ENCODE results near the gene TRIM56. TPM values are rescaled to one million over a fixed set of nuclear protein-coding genes. Genes with fewer than 3 reads are reported as not detected.

TRIM56 gene
- total and polyA plus RNA-seq, 9 of the 15 experiments (the other 6 are each of a cell fraction or from before 2014, with no cell fraction given) = 2.0 to 29.7 (median 11.6) TPM

DNA sequence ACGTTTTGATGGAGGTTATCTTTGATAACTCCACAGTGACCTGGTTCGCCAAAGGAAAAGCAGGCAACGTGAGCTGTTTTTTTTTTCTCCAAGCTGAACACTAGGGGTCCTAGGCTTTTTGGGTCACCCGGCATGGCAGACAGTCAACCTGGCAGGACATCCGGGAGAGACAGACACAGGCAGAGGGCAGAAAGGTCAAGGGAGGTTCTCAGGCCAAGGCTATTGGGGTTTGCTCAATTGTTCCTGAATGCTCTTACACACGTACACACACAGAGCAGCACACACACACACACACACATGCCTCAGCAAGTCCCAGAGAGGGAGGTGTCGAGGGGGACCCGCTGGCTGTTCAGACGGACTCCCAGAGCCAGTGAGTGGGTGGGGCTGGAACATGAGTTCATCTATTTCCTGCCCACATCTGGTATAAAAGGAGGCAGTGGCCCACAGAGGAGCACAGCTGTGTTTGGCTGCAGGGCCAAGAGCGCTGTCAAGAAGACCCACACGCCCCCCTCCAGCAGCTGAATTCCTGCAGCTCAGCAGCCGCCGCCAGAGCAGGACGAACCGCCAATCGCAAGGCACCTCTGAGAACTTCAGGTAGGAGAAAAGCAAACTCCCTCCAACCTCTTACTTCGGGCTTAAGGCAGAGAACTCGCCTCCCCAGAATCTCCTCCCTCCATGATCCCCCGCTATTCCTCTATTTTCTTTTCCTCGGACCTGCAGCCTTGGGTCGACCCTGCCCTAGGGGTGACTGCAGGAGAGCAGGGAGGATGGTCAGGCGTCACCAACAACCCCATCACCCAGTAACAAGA is 41.6 kb downstream of the TRIM56 start, which contains the start of gene SERPINE1 (continued):
- TF ChIP-seq, protein P1, sequence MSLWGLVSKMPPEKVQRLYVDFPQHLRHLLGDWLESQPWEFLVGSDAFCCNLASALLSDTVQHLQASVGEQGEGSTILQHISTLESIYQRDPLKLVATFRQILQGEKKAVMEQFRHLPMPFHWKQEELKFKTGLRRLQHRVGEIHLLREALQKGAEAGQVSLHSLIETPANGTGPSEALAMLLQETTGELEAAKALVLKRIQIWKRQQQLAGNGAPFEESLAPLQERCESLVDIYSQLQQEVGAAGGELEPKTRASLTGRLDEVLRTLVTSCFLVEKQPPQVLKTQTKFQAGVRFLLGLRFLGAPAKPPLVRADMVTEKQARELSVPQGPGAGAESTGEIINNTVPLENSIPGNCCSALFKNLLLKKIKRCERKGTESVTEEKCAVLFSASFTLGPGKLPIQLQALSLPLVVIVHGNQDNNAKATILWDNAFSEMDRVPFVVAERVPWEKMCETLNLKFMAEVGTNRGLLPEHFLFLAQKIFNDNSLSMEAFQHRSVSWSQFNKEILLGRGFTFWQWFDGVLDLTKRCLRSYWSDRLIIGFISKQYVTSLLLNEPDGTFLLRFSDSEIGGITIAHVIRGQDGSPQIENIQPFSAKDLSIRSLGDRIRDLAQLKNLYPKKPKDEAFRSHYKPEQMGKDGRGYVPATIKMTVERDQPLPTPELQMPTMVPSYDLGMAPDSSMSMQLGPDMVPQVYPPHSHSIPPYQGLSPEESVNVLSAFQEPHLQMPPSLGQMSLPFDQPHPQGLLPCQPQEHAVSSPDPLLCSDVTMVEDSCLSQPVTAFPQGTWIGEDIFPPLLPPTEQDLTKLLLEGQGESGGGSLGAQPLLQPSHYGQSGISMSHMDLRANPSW (CRISPR knock-in tag; IDR thresholded peaks at IDR 0.05) = no peak
- TF ChIP-seq ZNF12 (CRISPR knock-in tag; IDR thresholded peaks at IDR 0.05) = no peak
- TF ChIP-seq ZNF644 (tag; IDR thresholded peaks at IDR 0.05; ENCODE audit: low read depth) = no peak
- TF ChIP-seq GTF2A2 (tag; IDR thresholded peaks at IDR 0.05) = no peak
- no peak for TF ChIP-seq MEF2A (IDR thresholded peaks at IDR 0.05; ENCODE audit: control insufficient read depth, low read depth, low read length)
- TF ChIP-seq RBM14 (IDR thresholded peaks at IDR 0.05; ENCODE audit: borderline replicate concordance, insufficient read depth, low read depth, low read length) = no peak
- TF ChIP-seq, protein P2, sequence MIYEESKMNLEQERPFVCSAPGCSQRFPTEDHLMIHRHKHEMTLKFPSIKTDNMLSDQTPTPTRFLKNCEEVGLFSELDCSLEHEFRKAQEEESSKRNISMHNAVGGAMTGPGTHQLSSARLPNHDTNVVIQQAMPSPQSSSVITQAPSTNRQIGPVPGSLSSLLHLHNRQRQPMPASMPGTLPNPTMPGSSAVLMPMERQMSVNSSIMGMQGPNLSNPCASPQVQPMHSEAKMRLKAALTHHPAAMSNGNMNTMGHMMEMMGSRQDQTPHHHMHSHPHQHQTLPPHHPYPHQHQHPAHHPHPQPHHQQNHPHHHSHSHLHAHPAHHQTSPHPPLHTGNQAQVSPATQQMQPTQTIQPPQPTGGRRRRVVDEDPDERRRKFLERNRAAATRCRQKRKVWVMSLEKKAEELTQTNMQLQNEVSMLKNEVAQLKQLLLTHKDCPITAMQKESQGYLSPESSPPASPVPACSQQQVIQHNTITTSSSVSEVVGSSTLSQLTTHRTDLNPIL (CRISPR knock-in tag; IDR thresholded peaks at IDR 0.05) = no peak
- no peak for TF ChIP-seq GATAD2A (IDR thresholded peaks at IDR 0.05)
- TF ChIP-seq HDAC6 (IDR thresholded peaks at IDR 0.05; ENCODE audit: low read depth, low read length) = no peak
- TF ChIP-seq CBX8 (IDR thresholded peaks at IDR 0.05; ENCODE audit: borderline replicate concordance, extremely low read depth, low read depth, low read length, poor library complexity, severe bottlenecking) = no peak
- TF ChIP-seq HCFC1 (IDR thresholded peaks at IDR 0.05; ENCODE audit: low read depth, low read length) = peak; percentile 3; the same call in 1 of the 2 replicates
- 0 out of 4 replicates have a peak, but pooled peaks of 1 of the 2 experiments have one; percentile 18 for TF ChIP-seq HDAC1 (IDR thresholded peaks at IDR 0.05)
- TF ChIP-seq, protein P3, sequence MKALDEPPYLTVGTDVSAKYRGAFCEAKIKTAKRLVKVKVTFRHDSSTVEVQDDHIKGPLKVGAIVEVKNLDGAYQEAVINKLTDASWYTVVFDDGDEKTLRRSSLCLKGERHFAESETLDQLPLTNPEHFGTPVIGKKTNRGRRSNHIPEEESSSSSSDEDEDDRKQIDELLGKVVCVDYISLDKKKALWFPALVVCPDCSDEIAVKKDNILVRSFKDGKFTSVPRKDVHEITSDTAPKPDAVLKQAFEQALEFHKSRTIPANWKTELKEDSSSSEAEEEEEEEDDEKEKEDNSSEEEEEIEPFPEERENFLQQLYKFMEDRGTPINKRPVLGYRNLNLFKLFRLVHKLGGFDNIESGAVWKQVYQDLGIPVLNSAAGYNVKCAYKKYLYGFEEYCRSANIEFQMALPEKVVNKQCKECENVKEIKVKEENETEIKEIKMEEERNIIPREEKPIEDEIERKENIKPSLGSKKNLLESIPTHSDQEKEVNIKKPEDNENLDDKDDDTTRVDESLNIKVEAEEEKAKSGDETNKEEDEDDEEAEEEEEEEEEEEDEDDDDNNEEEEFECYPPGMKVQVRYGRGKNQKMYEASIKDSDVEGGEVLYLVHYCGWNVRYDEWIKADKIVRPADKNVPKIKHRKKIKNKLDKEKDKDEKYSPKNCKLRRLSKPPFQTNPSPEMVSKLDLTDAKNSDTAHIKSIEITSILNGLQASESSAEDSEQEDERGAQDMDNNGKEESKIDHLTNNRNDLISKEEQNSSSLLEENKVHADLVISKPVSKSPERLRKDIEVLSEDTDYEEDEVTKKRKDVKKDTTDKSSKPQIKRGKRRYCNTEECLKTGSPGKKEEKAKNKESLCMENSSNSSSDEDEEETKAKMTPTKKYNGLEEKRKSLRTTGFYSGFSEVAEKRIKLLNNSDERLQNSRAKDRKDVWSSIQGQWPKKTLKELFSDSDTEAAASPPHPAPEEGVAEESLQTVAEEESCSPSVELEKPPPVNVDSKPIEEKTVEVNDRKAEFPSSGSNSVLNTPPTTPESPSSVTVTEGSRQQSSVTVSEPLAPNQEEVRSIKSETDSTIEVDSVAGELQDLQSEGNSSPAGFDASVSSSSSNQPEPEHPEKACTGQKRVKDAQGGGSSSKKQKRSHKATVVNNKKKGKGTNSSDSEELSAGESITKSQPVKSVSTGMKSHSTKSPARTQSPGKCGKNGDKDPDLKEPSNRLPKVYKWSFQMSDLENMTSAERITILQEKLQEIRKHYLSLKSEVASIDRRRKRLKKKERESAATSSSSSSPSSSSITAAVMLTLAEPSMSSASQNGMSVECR (CRISPR knock-in tag; IDR thresholded peaks at IDR 0.05) = no peak
- TF ChIP-seq SMAD1 (IDR thresholded peaks at IDR 0.05; ENCODE audit: low read depth, low read length, partially characterized antibody) = no peak
- TF ChIP-seq CBX5 (IDR thresholded peaks at IDR 0.05; ENCODE audit: borderline replicate concordance, low read depth) = no peak
- TF ChIP-seq EZH2 (IDR thresholded peaks at IDR 0.05; ENCODE audit: borderline replicate concordance, low read depth, low read length) = no peak
- peak; percentile 68 for TF ChIP-seq GABPA (tag; conservative IDR thresholded peaks at IDR 0.05; ENCODE audit: low read depth)

Measured in K562 (cell line).